HAP-1 (cell line): ENCODE data around the gene GPR17.

Source experiments
- DNase-seq, 2 experiments: peaks; one replicate each; pipeline ENCODE4 v3.0.0-alpha.2; 2016 to 2020; ENCODE audit warnings: low spot score in 2 of 2
- H3K27me3 ChIP-seq: fragments of 250-450 bp; sonication (Bioruptor Pico); 2 replicates; pipeline ENCODE4 v1.5.1; 2020; ENCODE audit warnings: low read depth, mild to moderate bottlenecking, moderate library complexity
- H3K36me3 ChIP-seq: fragments of 250-450 bp; sonication (Bioruptor Pico); replicated peaks from 2 replicates; pipeline ENCODE4 v1.5.1; 2020; ENCODE audit warnings: mild to moderate bottlenecking
- H3K4me1 ChIP-seq: fragments of 250-450 bp; sonication (Bioruptor Pico); 2 replicates; pipeline ENCODE4 v1.5.1; 2020; ENCODE audit warnings: mild to moderate bottlenecking
- H3K4me3 ChIP-seq: fragments of 250-450 bp; sonication (Bioruptor Pico); 2 replicates; pipeline ENCODE4 v1.5.1; 2020; ENCODE audit warnings: mild to moderate bottlenecking, moderate library complexity
- H3K9me3 ChIP-seq: fragments of 250-450 bp; sonication (Bioruptor Pico); 2 replicates; pipeline ENCODE4 v1.5.1; 2020; ENCODE audit warnings: mild to moderate bottlenecking, moderate library complexity
- in situ Hi-C: fragments of 300-500 bp; cut with MboI; formaldehyde crosslinking; loops from 3 replicates; pipeline ENCODE4 v1.14.3; 2020; ENCODE audit warnings: low sequenced_read_pairs, inconsistent platforms, mixed read lengths

The GPR17 gene

DNA sequence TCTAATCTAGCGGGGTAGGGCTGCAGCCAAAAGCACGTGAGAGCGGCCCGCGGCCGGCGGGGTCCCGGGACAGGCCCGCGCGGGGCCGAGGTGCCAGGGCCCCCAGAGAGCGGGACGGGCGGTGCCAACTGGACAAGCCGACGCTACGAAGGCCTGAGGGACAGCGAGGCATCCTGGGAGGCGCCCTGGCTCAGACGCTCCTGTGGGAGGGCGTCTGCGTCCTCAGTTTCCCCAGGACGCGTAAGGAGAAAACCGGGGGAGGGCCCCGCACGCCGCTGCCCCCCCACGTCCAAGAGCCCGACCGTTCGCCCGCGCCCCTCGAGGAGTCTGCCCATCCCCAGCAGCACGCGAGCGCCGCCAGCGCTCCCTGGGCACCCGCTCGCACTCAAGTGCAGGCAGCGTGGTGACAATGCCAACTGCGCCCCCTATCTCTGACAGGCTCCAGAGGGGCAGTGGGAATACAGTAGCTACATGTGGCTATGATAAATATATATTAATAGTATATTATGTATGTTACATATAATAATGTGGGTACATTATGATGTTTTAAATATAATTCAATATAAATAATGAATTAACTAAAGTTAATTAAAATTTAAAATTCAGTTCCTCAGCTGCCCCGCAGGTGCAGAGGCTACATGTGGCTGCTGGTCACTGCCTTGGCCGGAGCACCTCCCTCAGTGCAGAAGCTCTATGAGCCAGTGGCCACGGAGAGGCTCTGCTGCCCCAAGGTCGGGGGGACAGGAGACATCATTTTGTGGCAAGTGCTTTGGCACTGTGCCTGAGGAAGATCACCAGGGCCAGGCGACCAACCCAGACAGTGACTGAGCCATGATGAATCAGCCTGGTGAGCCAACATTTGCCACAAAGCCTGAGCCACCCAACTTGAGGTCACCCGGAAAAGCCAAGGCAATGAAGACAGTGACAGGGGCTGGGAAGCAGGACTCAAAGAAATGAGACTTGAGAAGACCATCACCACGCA is 49.8 kb downstream of the GPR17 start:
- in situ Hi-C loops: no loop called here
- peak in 1 of 2 experiments; percentile 42 for DNase-seq
- no peaks in the 10 kb centered on the region for H3K36me3 ChIP-seq
- H3K4me1 ChIP-seq: peaks cover 2% of the 10 kb centered on the region; the same call in 1 of the 2 replicates
- peaks cover 6% of the 10 kb centered on the region for H3K9me3 ChIP-seq
- no peaks in the 10 kb centered on the region for H3K27me3 ChIP-seq
- no peak overlapping the region for H3K4me3 ChIP-seq

- H3K36me3 ChIP-seq: peaks cover 4% of the 10 kb centered on the region; the same call in 1 of the 2 replicates
- DNase-seq: no peak
- no peaks in the 10 kb centered on the region for H3K27me3 ChIP-seq
- no peak overlapping the region for H3K4me3 ChIP-seq
- no peaks in the 10 kb centered on the region for H3K9me3 ChIP-seq
- in situ Hi-C loops: no loop called here
- peaks cover 8% of the 10 kb centered on the region for H3K4me1 ChIP-seq
Observed at GRCh38 chr2:127697482-127698180, 51.7 kb downstream of the GPR17 start.

GRCh38 chr2:127698553-127699355 is 52.8 kb downstream of the GPR17 start:
- Histone ChIP-seq H3K27me3 (no peaks in the 10 kb centered on the region), H3K4me3 (no peak overlapping the region), H3K9me3 (no peaks in the 10 kb centered on the region), H3K4me1 (peaks cover 16% of the 10 kb centered on the region), H3K36me3 (peaks cover 13% of the 10 kb centered on the region)
- in situ Hi-C loops: no loop called here
- no peak for DNase-seq

DNA sequence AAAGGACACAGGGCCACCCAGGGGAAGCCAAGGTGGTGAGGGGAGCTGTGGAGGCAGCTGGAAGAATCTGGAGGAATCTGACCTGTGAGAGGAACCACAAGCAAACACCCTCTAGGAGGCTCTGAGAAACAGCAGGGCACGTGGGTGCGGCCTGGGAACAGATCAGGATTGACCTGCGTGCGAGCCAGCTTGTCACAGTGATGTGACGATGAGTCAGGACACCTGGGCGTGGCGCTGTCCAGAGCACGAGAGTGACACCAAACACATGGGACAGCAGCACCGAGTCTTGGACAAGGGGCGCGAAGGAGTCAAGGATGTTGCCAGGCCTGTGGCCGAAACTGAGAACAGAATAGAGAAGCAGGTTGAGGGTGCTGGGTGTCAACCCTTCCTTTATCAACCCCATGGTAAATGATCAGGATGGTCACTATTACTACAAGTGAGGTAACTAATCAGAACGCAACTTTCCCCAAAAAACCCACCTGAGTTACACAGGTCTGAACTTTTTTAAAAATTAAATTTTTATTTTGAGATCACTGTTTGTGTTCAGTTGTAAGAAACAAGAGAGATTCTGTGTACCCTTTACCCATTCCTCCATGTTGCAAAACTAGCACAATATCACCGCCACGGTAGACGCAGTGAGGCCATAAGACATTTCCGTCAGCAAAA is 54.7 kb downstream of the GPR17 start:
- no peaks in the 10 kb centered on the region for H3K9me3 ChIP-seq
- peak overlapping the region; percentile 37 for H3K4me3 ChIP-seq
- H3K4me1 ChIP-seq: peaks cover 16% of the 10 kb centered on the region
- H3K27me3 ChIP-seq: no peaks in the 10 kb centered on the region
- in situ Hi-C loops: no loop called here
- peaks cover 25% of the 10 kb centered on the region for H3K36me3 ChIP-seq
- no peak for DNase-seq

- in situ Hi-C loops: no loop called here
- peak; percentile 88 to 93 for DNase-seq
- Histone ChIP-seq H3K9me3 (no peaks in the 10 kb centered on the region), H3K4me1 (peaks cover 16% of the 10 kb centered on the region), H3K27me3 (no peaks in the 10 kb centered on the region), H3K36me3 (peaks cover 31% of the 10 kb centered on the region), H3K4me3 (peak within 1 kb of the TSS; percentile 37)
Observed at GRCh38 chr2:127701193-127701650, 55.3 kb downstream of the GPR17 start, which contains the start of gene SFT2D3. SFT2D3 (plus strand) TSS chr2:127701497; CDS start chr2:127701529, 32 bp downstream.

DNA sequence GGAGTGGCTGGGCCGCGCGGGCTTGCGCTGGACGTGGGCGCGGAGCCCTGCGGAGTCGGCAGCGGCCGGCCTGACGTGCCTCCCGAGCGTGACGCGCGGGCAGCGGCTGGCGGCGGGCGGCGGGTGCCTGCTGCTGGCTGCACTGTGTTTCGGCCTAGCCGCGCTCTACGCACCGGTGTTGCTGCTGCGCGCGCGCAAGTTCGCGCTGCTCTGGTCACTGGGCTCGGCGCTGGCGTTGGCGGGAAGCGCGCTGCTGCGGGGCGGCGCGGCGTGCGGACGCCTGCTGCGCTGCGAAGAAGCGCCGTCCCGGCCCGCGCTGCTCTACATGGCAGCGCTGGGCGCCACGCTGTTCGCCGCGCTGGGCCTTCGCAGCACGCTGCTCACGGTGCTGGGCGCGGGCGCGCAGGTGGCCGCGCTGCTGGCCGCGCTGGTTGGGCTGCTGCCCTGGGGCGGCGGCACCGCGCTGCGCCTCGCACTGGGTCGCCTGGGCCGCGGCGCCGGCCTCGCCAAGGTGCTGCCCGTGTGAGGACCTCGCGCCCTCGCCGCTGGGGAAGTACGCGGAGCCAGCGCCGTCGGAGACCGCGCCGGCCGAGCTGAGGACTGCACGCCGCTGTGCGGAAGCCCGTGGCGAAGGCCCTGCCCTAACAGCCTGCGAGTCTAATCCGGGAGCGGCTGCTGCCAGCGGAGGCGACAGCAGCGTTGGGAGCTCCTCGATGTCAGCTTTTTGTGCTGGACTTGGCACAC is 55.9 kb downstream of the GPR17 start:
- peaks cover 32% of the 10 kb centered on the region for H3K36me3 ChIP-seq
- peaks cover 16% of the 10 kb centered on the region for H3K4me1 ChIP-seq
- H3K4me3 ChIP-seq: peak overlapping the region; percentile 37
- peak; percentile 47 to 76 for DNase-seq
- in situ Hi-C loops: no loop called here
- H3K27me3 ChIP-seq: no peaks in the 10 kb centered on the region
- no peaks in the 10 kb centered on the region for H3K9me3 ChIP-seq
